ENCODE results near the gene PDZD7.

Gene PDZD7

GRCh38 chr10:101063050-101063525 is 32.2 kb upstream of the PDZD7 start:
- peaks cover 22% of the 10 kb centered on the region; the same call in 1 of the 2 replicates for H3F3A ChIP-seq (ENCODE audit: insufficient read depth, low read length)
- TF ChIP-seq CTCF (IDR thresholded peaks at IDR 0.05; ENCODE audit: low read length) (no peak), EZH2 (optimal IDR thresholded peaks at IDR 0.05; ENCODE audit: low read depth, low read length) (no peak), EZH2phosphoT487 (IDR thresholded peaks at IDR 0.05; ENCODE audit: low read length) (no peak)
- no peaks in the 10 kb centered on the region for H3K36me3 ChIP-seq (replicated peaks; ENCODE audit: insufficient read depth, low read length)
- peak; percentile 5 for DNase-seq
- H3K27me3 ChIP-seq (replicated peaks; ENCODE audit: insufficient read depth, low read length), result no peaks in the 10 kb centered on the region
- H3K4me2 ChIP-seq (ENCODE audit: low read depth, low read length), result peak overlapping the region; percentile 18; the same call in 1 of the 2 replicates
- peaks cover 29% of the 10 kb centered on the region for H3K4me1 ChIP-seq (ENCODE audit: low read length)
- no peaks in the 10 kb centered on the region for H3K9me3 ChIP-seq (replicated peaks; ENCODE audit: insufficient read depth, low read length)
- H3K4me3 ChIP-seq (ENCODE audit: low read length), result no peak overlapping the region
- H3K79me2 ChIP-seq (ENCODE audit: low read length), result peaks cover 22% of the 10 kb centered on the region
- H3K27ac ChIP-seq (ENCODE audit: low read length), result no peak overlapping the region
- H2AFZ ChIP-seq (ENCODE audit: low read length), result no peak overlapping the region
- no peaks in the 10 kb centered on the region for H4K20me1 ChIP-seq (ENCODE audit: insufficient read depth, low read length)
- no peak overlapping the region for H3K9ac ChIP-seq (ENCODE audit: low read length)
- no peaks in the 10 kb centered on the region for H3K9me2 ChIP-seq (replicated peaks; ENCODE audit: insufficient read depth, low read length)

GRCh38 chr10:101062232-101063049 is 31.5 kb upstream of the PDZD7 start:
- H3K79me2 ChIP-seq (ENCODE audit: low read length), result peaks cover 28% of the 10 kb centered on the region
- H4K20me1 ChIP-seq (ENCODE audit: insufficient read depth, low read length), result no peaks in the 10 kb centered on the region
- H3K4me2 ChIP-seq (ENCODE audit: low read depth, low read length), result peak overlapping the region; percentile 18; the same call in 1 of the 2 replicates
- H3F3A ChIP-seq (ENCODE audit: insufficient read depth, low read length), result peaks cover 19% of the 10 kb centered on the region; the same call in 1 of the 2 replicates
- no peaks in the 10 kb centered on the region for H3K9me2 ChIP-seq (replicated peaks; ENCODE audit: insufficient read depth, low read length)
- no peak overlapping the region for H3K27ac ChIP-seq (ENCODE audit: low read length)
- no peaks in the 10 kb centered on the region for H3K9me3 ChIP-seq (replicated peaks; ENCODE audit: insufficient read depth, low read length)
- H2AFZ ChIP-seq (ENCODE audit: low read length), result no peak overlapping the region
- H3K36me3 ChIP-seq (replicated peaks; ENCODE audit: insufficient read depth, low read length), result no peaks in the 10 kb centered on the region
- no peak overlapping the region for H3K4me3 ChIP-seq (ENCODE audit: low read length)
- H3K4me1 ChIP-seq (ENCODE audit: low read length), result peaks cover 29% of the 10 kb centered on the region
- peak; percentile 35 for DNase-seq
- no peaks in the 10 kb centered on the region for H3K27me3 ChIP-seq (replicated peaks; ENCODE audit: insufficient read depth, low read length)
- no peak for TF ChIP-seq EZH2 (optimal IDR thresholded peaks at IDR 0.05; ENCODE audit: low read depth, low read length)
- TF ChIP-seq CTCF (IDR thresholded peaks at IDR 0.05; ENCODE audit: low read length), result peak; percentile 44
- H3K9ac ChIP-seq (ENCODE audit: low read length), result no peak overlapping the region

GRCh38 chr10:101061624-101062231 is 30.8 kb upstream of the PDZD7 start, which contains the start of gene KAZALD1:
Gene KAZALD1, plus strand, starts transcription at chr10:101061989. Its CDS starts 604 bp downstream, at chr10:101062593.
- Histone ChIP-seq H3K4me3 (ENCODE audit: low read length) (peak within 1 kb of the TSS; percentile 97), H3K36me3 (replicated peaks; ENCODE audit: insufficient read depth, low read length) (no peaks in the 10 kb centered on the region), H3K4me2 (ENCODE audit: low read depth, low read length) (peak within 1 kb of the TSS; percentile 57), H3K79me2 (ENCODE audit: low read length) (peaks cover 32% of the 10 kb centered on the region), H3K4me1 (ENCODE audit: low read length) (peaks cover 29% of the 10 kb centered on the region), H4K20me1 (ENCODE audit: insufficient read depth, low read length) (no peaks in the 10 kb centered on the region), H3K27ac (ENCODE audit: low read length) (peak within 1 kb of the TSS; percentile 81), H3K9ac (ENCODE audit: low read length) (peak within 1 kb of the TSS; percentile 97), H2AFZ (ENCODE audit: low read length) (peak within 1 kb of the TSS; percentile 90), H3K27me3 (replicated peaks; ENCODE audit: insufficient read depth, low read length) (no peaks in the 10 kb centered on the region), H3K9me2 (replicated peaks; ENCODE audit: insufficient read depth, low read length) (no peaks in the 10 kb centered on the region), H3F3A (ENCODE audit: insufficient read depth, low read length) (peaks cover 16% of the 10 kb centered on the region; the same call in 1 of the 2 replicates), H3K9me3 (replicated peaks; ENCODE audit: insufficient read depth, low read length) (no peaks in the 10 kb centered on the region)
- TF ChIP-seq EZH2phosphoT487 (IDR thresholded peaks at IDR 0.05; ENCODE audit: low read length) (no peak), CTCF (IDR thresholded peaks at IDR 0.05; ENCODE audit: low read length) (no peak), EZH2 (optimal IDR thresholded peaks at IDR 0.05; ENCODE audit: low read depth, low read length) (no peak)
- no peak for DNase-seq
